ENCODE results near the gene PAX8.
"Not testable (repeated sequence)": the region's sequence is repeated elsewhere in the genome, so short reads cannot be mapped to it uniquely, and the experiment has no call there.

DNA sequence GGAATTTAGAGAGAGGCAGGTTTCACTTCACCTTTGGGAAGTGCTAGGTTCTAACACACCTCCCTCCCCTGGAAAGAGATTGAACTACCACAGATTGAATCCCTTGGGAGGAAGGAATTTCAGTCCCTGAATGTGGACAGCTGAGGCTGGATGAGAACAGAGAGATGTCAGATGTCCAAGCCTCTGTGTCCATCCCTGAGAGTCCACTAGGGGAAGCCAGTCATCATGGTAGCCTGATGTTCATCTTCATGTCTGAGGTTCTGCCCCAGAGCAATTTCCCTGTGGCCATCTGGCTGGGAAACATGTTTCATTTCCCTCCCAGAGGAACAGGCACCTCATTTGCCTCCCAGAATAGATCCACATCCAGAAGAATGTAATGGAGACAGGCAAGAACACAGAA lies 30.1 kb upstream of the PAX8 start:
- TF ChIP-seq EZH2 (IDR thresholded peaks at IDR 0.05; ENCODE audit: borderline replicate concordance, low read length) = not testable (repeated sequence)
- TF ChIP-seq, protein P1, sequence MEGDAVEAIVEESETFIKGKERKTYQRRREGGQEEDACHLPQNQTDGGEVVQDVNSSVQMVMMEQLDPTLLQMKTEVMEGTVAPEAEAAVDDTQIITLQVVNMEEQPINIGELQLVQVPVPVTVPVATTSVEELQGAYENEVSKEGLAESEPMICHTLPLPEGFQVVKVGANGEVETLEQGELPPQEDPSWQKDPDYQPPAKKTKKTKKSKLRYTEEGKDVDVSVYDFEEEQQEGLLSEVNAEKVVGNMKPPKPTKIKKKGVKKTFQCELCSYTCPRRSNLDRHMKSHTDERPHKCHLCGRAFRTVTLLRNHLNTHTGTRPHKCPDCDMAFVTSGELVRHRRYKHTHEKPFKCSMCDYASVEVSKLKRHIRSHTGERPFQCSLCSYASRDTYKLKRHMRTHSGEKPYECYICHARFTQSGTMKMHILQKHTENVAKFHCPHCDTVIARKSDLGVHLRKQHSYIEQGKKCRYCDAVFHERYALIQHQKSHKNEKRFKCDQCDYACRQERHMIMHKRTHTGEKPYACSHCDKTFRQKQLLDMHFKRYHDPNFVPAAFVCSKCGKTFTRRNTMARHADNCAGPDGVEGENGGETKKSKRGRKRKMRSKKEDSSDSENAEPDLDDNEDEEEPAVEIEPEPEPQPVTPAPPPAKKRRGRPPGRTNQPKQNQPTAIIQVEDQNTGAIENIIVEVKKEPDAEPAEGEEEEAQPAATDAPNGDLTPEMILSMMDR (conservative IDR thresholded peaks at IDR 0.05 in 1 of 2, IDR thresholded peaks at IDR 0.05 in 1 of 2; ENCODE audit: extremely low read depth in 1 of 2, insufficient read depth in 1 of 2, low read depth in 1 of 2, low read length in 2 of 2) = peak in 1 of 2 donors; percentile 13
